ENCODE results near the gene ZBTB5. TPM values are rescaled to one million over a fixed set of nuclear protein-coding genes. Genes with fewer than 3 reads are reported as not detected.

ZBTB5 gene
- total and polyA plus RNA-seq, 9 of the 15 experiments (the other 6 are each of a cell fraction or from before 2014, with no cell fraction given): 2.3 to 43.2 (median 15.5) TPM

- BruUV-seq (replicated peaks): no TSS peak
- H3K27me3 ChIP-seq (ENCODE audit: control insufficient read depth in 2 of 2, insufficient read depth in 2 of 2, low read length in 2 of 2): no peaks in the 10 kb centered on the region
- DNase-seq (ENCODE audit: extremely low read depth in 1 of 4, low spot score in 3 of 4) (peak in 2 of 4 experiments; percentile 4 to 7), FAIRE-seq (no peak), ATAC-seq (no peak)
- ChIA-PET POLR2A (interaction anchor here (0.8 to 5.1 kb wide), 2 partner anchors 10 to 309 kb away, joined by 3 to 44 read pairs; partner anchors contain the start of gene POLR1E), CTCF (ENCODE audit: low intra/inter-chr PET ratio) (no interaction called here)
- no peak overlapping the region for H3K9ac ChIP-seq (ENCODE audit: insufficient read depth in 1 of 2, low read depth in 2 of 2, low read length in 2 of 2)
- 96% methylated on average over 3 of the region's 3 CpGs for WGBS (ENCODE audit: insufficient coverage, low coverage, missing lambda C conversion rate)
- no peaks in the 10 kb centered on the region for H3K4me1 ChIP-seq (replicated peaks in 1 of 2; ENCODE audit: control insufficient read depth in 2 of 2, insufficient read depth in 2 of 2, low read length in 2 of 2)
- H3K4me2 ChIP-seq (ENCODE audit: insufficient read depth, low read length): no peak overlapping the region
- H3K4me3 ChIP-seq: no peak overlapping the region
- H3K36me3 ChIP-seq (ENCODE audit: control insufficient read depth, insufficient read depth, low read length): peaks cover 91% of the 10 kb centered on the region
- no peak overlapping the region for H3K27ac ChIP-seq (ENCODE audit: extremely low read depth, low read depth, low read length)
- H3K9me1 ChIP-seq (ENCODE audit: control insufficient read depth, insufficient read depth, low read length): no peaks in the 10 kb centered on the region
- intact Hi-C loops (cut with micrococcal nuclease) (no loop called here), in situ Hi-C loops (cut with MboI) (loop anchor here (25.0 kb wide), 1 partner anchor 865 kb away; no protein-coding TSS in a partner anchor)
- no peak overlapping the region for H2AFZ ChIP-seq (ENCODE audit: low read depth, low read length)
- H3K9me3 ChIP-seq (replicated peaks; ENCODE audit: control insufficient read depth, insufficient read depth, low read depth, low read length): no peaks in the 10 kb centered on the region
- no peak for TF ChIP-seq ZNF408 (CRISPR knock-in tag; IDR thresholded peaks at IDR 0.05; ENCODE audit: low read depth)
- TF ChIP-seq MAX (CRISPR knock-in tag; IDR thresholded peaks at IDR 0.05): no peak
- TF ChIP-seq NR2C1 (IDR thresholded peaks at IDR 0.05): 0 out of 2 replicates have a peak, but pooled peaks have one; percentile 19
- TF ChIP-seq NR2C1 (tag; IDR thresholded peaks at IDR 0.05): no peak
- TF ChIP-seq CHD2 (IDR thresholded peaks at IDR 0.05; ENCODE audit: low read depth, low read length): no peak
- TF ChIP-seq ZBTB40 (IDR thresholded peaks at IDR 0.05): peak; percentile 93
- peak; percentile 92 for TF ChIP-seq ZBTB40 (CRISPR knock-in tag; IDR thresholded peaks at IDR 0.05)
- H3K79me2 ChIP-seq (ENCODE audit: control insufficient read depth, insufficient read depth, low read length): no peaks in the 10 kb centered on the region
- H4K20me1 ChIP-seq (replicated peaks; ENCODE audit: control insufficient read depth, insufficient read depth, low read length): peaks cover 5% of the 10 kb centered on the region
Measured at GRCh38 chr9:37497320-37497719, 32.1 kb upstream of the ZBTB5 start.

Data from K562 (cell line).